HL-60 (cell line): ENCODE results near the gene FEZ2.

Source experiments
- DNase-seq, 2 experiments: peaks; one replicate each; pipeline ENCODE4 v3.0.0-alpha.2; 2010 to 2020; ENCODE audit warnings: low read depth in 1 of 2, low spot score in 1 of 2
- H3K27ac ChIP-seq: fragments of 250-450 bp; sonication (Bioruptor Pico); replicated peaks from 2 replicates; pipeline ENCODE4 v1.5.1; 2020; ENCODE audit warnings: mild to moderate bottlenecking, moderate library complexity
- H3K27me3 ChIP-seq: fragments of 250-450 bp; sonication (Bioruptor Pico); 2 replicates; pipeline ENCODE4 v1.5.1; 2021; ENCODE audit warnings: mild to moderate bottlenecking, moderate library complexity; ENCODE audit not compliant: insufficient read depth, poor library complexity, severe bottlenecking
- H3K4me3 ChIP-seq: replicated peaks from 2 replicates; pipeline ENCODE4 v1.5.1; 2011; ENCODE audit warnings: mild to moderate bottlenecking, control low read depth, low read length; ENCODE audit not compliant: insufficient read depth
- CTCF ChIP-seq: IDR thresholded peaks from one replicate; pipeline ENCODE4 v1.5.1; 2011; ENCODE audit warnings: low read length, control low read depth, inconsistent platforms; ENCODE audit not compliant: insufficient read depth
- GABPA ChIP-seq: IDR thresholded peaks from 2 replicates; pipeline ENCODE4 v1.6.1; 2012; ENCODE audit warnings: low read depth
- POLR2AphosphoS5 ChIP-seq: IDR thresholded peaks from 2 replicates; pipeline ENCODE4 v1.6.1; 2012; ENCODE audit warnings: low read depth
- SPI1 ChIP-seq: IDR thresholded peaks from 2 replicates; pipeline ENCODE4 v1.6.1; 2012; ENCODE audit warnings: low read depth, mild to moderate bottlenecking, borderline replicate concordance
- TF ChIP-seq, protein P1 (sequence below): IDR thresholded peaks from 2 replicates; pipeline ENCODE4 v1.6.1; 2012; ENCODE audit warnings: low read depth; ENCODE audit not compliant: insufficient replicate concordance

FEZ2 gene

DNA sequence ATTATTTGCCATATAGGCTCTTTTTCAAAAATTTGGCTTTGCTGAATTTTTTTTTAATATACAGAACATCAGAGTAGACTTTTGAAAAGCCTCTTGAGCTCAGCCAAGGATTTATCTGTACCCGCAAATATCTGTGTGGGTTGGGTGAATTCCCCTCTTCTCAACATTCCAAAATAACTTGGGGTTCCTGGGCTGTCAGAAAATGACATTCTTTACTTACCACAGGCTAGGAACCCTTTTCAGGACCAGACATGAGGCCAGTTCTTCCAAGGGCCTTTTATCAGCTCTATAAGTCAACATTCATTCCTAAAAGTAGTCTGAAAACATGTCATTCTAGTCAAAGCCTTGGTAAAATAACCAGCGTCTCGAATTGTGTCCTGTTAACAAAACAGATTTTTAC is 28.8 kb upstream of the FEZ2 start:
- H3K4me3 ChIP-seq, result no peak overlapping the region
- H3K27me3 ChIP-seq, result no peaks in the 10 kb centered on the region
- TF ChIP-seq SPI1 (no peak), CTCF (no peak), POLR2AphosphoS5 (no peak), GABPA (no peak)
- TF ChIP-seq, protein P1, sequence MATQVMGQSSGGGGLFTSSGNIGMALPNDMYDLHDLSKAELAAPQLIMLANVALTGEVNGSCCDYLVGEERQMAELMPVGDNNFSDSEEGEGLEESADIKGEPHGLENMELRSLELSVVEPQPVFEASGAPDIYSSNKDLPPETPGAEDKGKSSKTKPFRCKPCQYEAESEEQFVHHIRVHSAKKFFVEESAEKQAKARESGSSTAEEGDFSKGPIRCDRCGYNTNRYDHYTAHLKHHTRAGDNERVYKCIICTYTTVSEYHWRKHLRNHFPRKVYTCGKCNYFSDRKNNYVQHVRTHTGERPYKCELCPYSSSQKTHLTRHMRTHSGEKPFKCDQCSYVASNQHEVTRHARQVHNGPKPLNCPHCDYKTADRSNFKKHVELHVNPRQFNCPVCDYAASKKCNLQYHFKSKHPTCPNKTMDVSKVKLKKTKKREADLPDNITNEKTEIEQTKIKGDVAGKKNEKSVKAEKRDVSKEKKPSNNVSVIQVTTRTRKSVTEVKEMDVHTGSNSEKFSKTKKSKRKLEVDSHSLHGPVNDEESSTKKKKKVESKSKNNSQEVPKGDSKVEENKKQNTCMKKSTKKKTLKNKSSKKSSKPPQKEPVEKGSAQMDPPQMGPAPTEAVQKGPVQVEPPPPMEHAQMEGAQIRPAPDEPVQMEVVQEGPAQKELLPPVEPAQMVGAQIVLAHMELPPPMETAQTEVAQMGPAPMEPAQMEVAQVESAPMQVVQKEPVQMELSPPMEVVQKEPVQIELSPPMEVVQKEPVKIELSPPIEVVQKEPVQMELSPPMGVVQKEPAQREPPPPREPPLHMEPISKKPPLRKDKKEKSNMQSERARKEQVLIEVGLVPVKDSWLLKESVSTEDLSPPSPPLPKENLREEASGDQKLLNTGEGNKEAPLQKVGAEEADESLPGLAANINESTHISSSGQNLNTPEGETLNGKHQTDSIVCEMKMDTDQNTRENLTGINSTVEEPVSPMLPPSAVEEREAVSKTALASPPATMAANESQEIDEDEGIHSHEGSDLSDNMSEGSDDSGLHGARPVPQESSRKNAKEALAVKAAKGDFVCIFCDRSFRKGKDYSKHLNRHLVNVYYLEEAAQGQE, result no peak
- no peak for DNase-seq
- no peak overlapping the region for H3K27ac ChIP-seq

- DNase-seq, result no peak
- TF ChIP-seq CTCF (no peak), POLR2AphosphoS5 (no peak), GABPA (no peak), SPI1 (no peak)
- TF ChIP-seq, protein P1, result no peak
- H3K4me3 ChIP-seq, result no peak overlapping the region
- H3K27me3 ChIP-seq, result no peaks in the 10 kb centered on the region
- H3K27ac ChIP-seq, result no peak overlapping the region
These were observed 28.1 kb upstream of the FEZ2 start for GRCh38 chr2:36626071-36626470.

GRCh38 chr2:36625304-36625703 is 27.3 kb upstream of the FEZ2 start:
- DNase-seq, result no peak
- H3K27ac ChIP-seq, result no peak overlapping the region
- TF ChIP-seq, protein P1, result no peak
- no peak for TF ChIP-seq CTCF
- TF ChIP-seq POLR2AphosphoS5, result no peak
- TF ChIP-seq SPI1, result no peak
- no peak for TF ChIP-seq GABPA
- H3K27me3 ChIP-seq, result no peaks in the 10 kb centered on the region
- no peak overlapping the region for H3K4me3 ChIP-seq
